CD14-positive monocyte (primary cell): ENCODE measurements around the gene TRAPPC5. TPM values are rescaled to one million over a fixed set of nuclear protein-coding genes. Genes with fewer than 3 reads are reported as not detected.
A peak's percentile ranks its signal among the peaks of the same experiment; 100 is the strongest.

Experiments
- DNase-seq, 3 donors: peaks; one replicate each; pipeline ENCODE4 v3.0.0-alpha.2; 2011 to 2022
- H2AFZ ChIP-seq: 2 replicates; pipeline ENCODE4 v1.6.0; 2012; ENCODE audit warnings: mild to moderate bottlenecking, low read depth, low read length, inconsistent platforms; ENCODE audit not compliant: insufficient read depth, poor library complexity, severe bottlenecking
- H3K27ac ChIP-seq, 2 donors: 1 replicate in 1 of 2; 2 replicates in 1 of 2; pipeline ENCODE4 v1.5.1; 2012 to 2013; ENCODE audit warnings: low read length in 2 of 2, control low read depth in 1 of 2, inconsistent platforms in 1 of 2, low read depth in 1 of 2, mild to moderate bottlenecking in 1 of 2
- H3K27me3 ChIP-seq, 2 donors: one replicate each; pipeline versions ENCODE4 v1.6.0 to v1.6.1; 2011 to 2013; ENCODE audit warnings: low read length in 2 of 2; ENCODE audit not compliant: control insufficient read depth in 2 of 2, insufficient read depth in 2 of 2
- H3K36me3 ChIP-seq, 2 donors: replicated peaks in 1 of 2; 1 replicate in 1 of 2; 2 replicates in 1 of 2; pipeline versions ENCODE4 v1.5.1 to v1.6.1; 2012 to 2013; ENCODE audit warnings: low read length in 2 of 2, control low read depth in 1 of 2, inconsistent platforms in 1 of 2, mild to moderate bottlenecking in 1 of 2; ENCODE audit not compliant: insufficient read depth in 2 of 2, control insufficient read depth in 1 of 2
- H3K4me1 ChIP-seq, 2 donors: 1 replicate in 1 of 2; 2 replicates in 1 of 2; pipeline versions ENCODE4 v1.5.1 to v1.6.1; 2012 to 2013; ENCODE audit warnings: low read length in 2 of 2, control low read depth in 1 of 2, inconsistent platforms in 1 of 2, mild to moderate bottlenecking in 1 of 2, moderate library complexity in 1 of 2; ENCODE audit not compliant: insufficient read depth in 2 of 2, control insufficient read depth in 1 of 2
- H3K4me2 ChIP-seq: replicated peaks from 2 replicates; pipeline ENCODE3; 2012; ENCODE audit warnings: low read length, moderate library complexity, mild to moderate bottlenecking; ENCODE audit not compliant: poor library complexity, severe bottlenecking; ENCODE audit errors: extremely low read depth
- H3K4me3 ChIP-seq, 3 experiments: fragments of 200-600 bp in 1 of 3; sonication (generic) in 1 of 3; replicated peaks in 1 of 3; 1 replicate in 2 of 3; 2 replicates in 1 of 3; pipeline ENCODE4 v1.5.1; 2011 to 2013; ENCODE audit warnings: low read length in 3 of 3, mild to moderate bottlenecking in 3 of 3, control low read depth in 2 of 3, low read depth in 2 of 3, inconsistent platforms in 1 of 3, moderate library complexity in 1 of 3
- H3K79me2 ChIP-seq: 2 replicates; pipeline ENCODE4 v1.6.0; 2012; ENCODE audit warnings: mild to moderate bottlenecking, control low read depth, inconsistent platforms, low read length, moderate library complexity; ENCODE audit not compliant: insufficient read depth
- H3K9ac ChIP-seq: 2 replicates; pipeline ENCODE4 v1.6.0; 2017; ENCODE audit warnings: low read length, mild to moderate bottlenecking; ENCODE audit not compliant: insufficient read depth, poor library complexity, severe bottlenecking
- H3K9me3 ChIP-seq, 2 donors: replicated peaks in 1 of 2; 1 replicate in 1 of 2; 2 replicates in 1 of 2; pipeline versions ENCODE4 v1.5.1 to v1.6.1; 2012 to 2013; ENCODE audit warnings: low read length in 2 of 2, control low read depth in 1 of 2; ENCODE audit not compliant: control insufficient read depth in 1 of 2, insufficient read depth in 1 of 2
- H4K20me1 ChIP-seq: 2 replicates; pipeline ENCODE4 v1.6.0; 2012; ENCODE audit warnings: mild to moderate bottlenecking, low read length, control low read depth, moderate library complexity; ENCODE audit not compliant: insufficient read depth
- H3K27ac Mint-ChIP-seq, 7 donors: one replicate each; pipeline ENCODE4 v1.8.0; 2020; ENCODE audit warnings: mild to moderate bottlenecking in 7 of 7, mixed read lengths in 7 of 7, moderate library complexity in 6 of 7, inconsistent platforms in 2 of 7
- H3K27me3 Mint-ChIP-seq, 3 donors: one replicate each; pipeline ENCODE4 v1.8.0; 2021 to 2022; ENCODE audit warnings: low read depth in 3 of 3, mild to moderate bottlenecking in 3 of 3, mixed read lengths in 3 of 3, moderate library complexity in 3 of 3, inconsistent platforms in 1 of 3
- H3K36me3 Mint-ChIP-seq, 2 donors: one replicate each; pipeline ENCODE4 v1.8.0; 2020; ENCODE audit warnings: mixed read lengths in 2 of 2, inconsistent platforms in 1 of 2, mild to moderate bottlenecking in 1 of 2
- H3K4me1 Mint-ChIP-seq: one replicate; pipeline ENCODE4 v1.8.0; 2020; ENCODE audit warnings: mild to moderate bottlenecking, mixed read lengths
- H3K4me3 Mint-ChIP-seq, 2 donors: one replicate each; pipeline ENCODE4 v1.8.0; 2020; ENCODE audit warnings: mild to moderate bottlenecking in 2 of 2, mixed read lengths in 2 of 2, moderate library complexity in 1 of 2
- H3K9me3 Mint-ChIP-seq, 7 donors: one replicate each; pipeline ENCODE4 v1.8.0; 2020 to 2022; ENCODE audit warnings: mixed read lengths in 7 of 7, mild to moderate bottlenecking in 6 of 7, moderate library complexity in 6 of 7, inconsistent platforms in 2 of 7
- CTCF ChIP-seq: fragments of 200-600 bp; IDR thresholded peaks from one replicate; pipeline ENCODE4 v1.8.0; 2022; ENCODE audit warnings: antibody characterized with exemption, mild to moderate bottlenecking
- WGBS: methylation state at CpG from one replicate; pipeline ENCODE4 v1.1.5; 2013; ENCODE audit warnings: missing lambda C conversion rate; ENCODE audit not compliant: insufficient coverage; 5-methylcytosine and 5-hydroxymethylcytosine counted together
- intact Hi-C, 2 donors: fragments of 100-400 bp; cut with micrococcal nuclease; formaldehyde crosslinking; loops; one replicate each; pipeline versions ENCODE4 v1.15.0 to v1.15.1; 2023
- polyA plus RNA-seq, 3 donors: library from polyadenylated mRNA; depleted of rRNA in 1 of 3; unstranded in 2 of 3; stranded (reverse) in 1 of 3; fragments of 300-500 nt in 2 of 3; fragments of >200 nt in 1 of 3; fragmentation: Illumina TruSeq in 2 of 3; gene quantifications; 1 replicate in 2 of 3; 2 replicates in 1 of 3; pipeline ENCODE4 v1.2.3, GENCODE V29; 2012 to 2021

TRAPPC5 gene
- polyA plus RNA-seq, 3 donors = 126 to 449 (median 414) TPM

GRCh38 chr19:7635670-7636069 is 45.0 kb upstream of the TRAPPC5 start:
- Histone ChIP-seq H3K4me2 (no peak overlapping the region), H3K9me3 (no peaks in the 10 kb centered on the region), H3K9ac (no peak overlapping the region), H3K4me3 (no peak overlapping the region), H3K36me3 (peaks cover 30 to 39% of the 10 kb centered on the region in 2 donors), H2AFZ (no peak overlapping the region), H4K20me1 (peaks cover 30% of the 10 kb centered on the region), H3K27me3 (no peaks in the 10 kb centered on the region), H3K27ac (no peak overlapping the region), H3K4me1 (peaks cover 34 to 44% of the 10 kb centered on the region in 2 donors), H3K79me2 (peaks cover 58% of the 10 kb centered on the region)
- intact Hi-C loops = loop anchor here (5.0 to 10.0 kb wide), 3 partner anchors 42 to 269 kb away; partner anchors contain the start of genes MAP2K7 (in 1 of the 2), MCEMP1 (in 1 of the 2) and TRAPPC5 (in 1 of the 2)
- no peak for TF ChIP-seq CTCF
- Mint-ChIP-seq H3K27ac (peak overlapping the region in 1 of 7 donors; percentile 3), H3K9me3 (no peaks in the 10 kb centered on the region), H3K27me3 (peaks cover 0 to 3% (median 2%) of the 10 kb centered on the region in 3 donors), H3K4me1 (peaks cover 47% of the 10 kb centered on the region), H3K36me3 (peaks cover 35 to 42% of the 10 kb centered on the region in 2 donors), H3K4me3 (peak overlapping the region in 1 of 2 donors; percentile 27)
- WGBS = 80% methylated on average over 3 of the region's 6 CpGs
- no peak for DNase-seq

GRCh38 chr19:7636317-7636690 is 44.3 kb upstream of the TRAPPC5 start:
- H3K9ac ChIP-seq = peak overlapping the region; percentile 99
- peaks cover 33 to 41% of the 10 kb centered on the region in 2 donors for H3K4me1 ChIP-seq
- intact Hi-C loops = loop anchor here (5.0 to 10.0 kb wide), 3 partner anchors 41 to 268 kb away; partner anchors contain the start of genes MAP2K7 (in 1 of the 2), MCEMP1 (in 1 of the 2) and TRAPPC5 (in 1 of the 2)
- H3K9me3 ChIP-seq = no peaks in the 10 kb centered on the region
- no peak for DNase-seq
- peak overlapping the region; percentile 88 for H3K4me2 ChIP-seq
- H3K79me2 ChIP-seq = peaks cover 60% of the 10 kb centered on the region
- H3K9me3 Mint-ChIP-seq = no peaks in the 10 kb centered on the region
- H2AFZ ChIP-seq = peak overlapping the region; percentile 75
- H3K4me1 Mint-ChIP-seq = peaks cover 46% of the 10 kb centered on the region
- H3K4me3 ChIP-seq = peak overlapping the region; percentile 56 to 99 (median 90)
- H3K27ac ChIP-seq = peak overlapping the region; percentile 96 to 100
- H3K27me3 ChIP-seq = no peaks in the 10 kb centered on the region
- peak overlapping the region; percentile 89 to 92 for H3K4me3 Mint-ChIP-seq
- 72% methylated on average over 16 of the region's 16 CpGs for WGBS
- H3K27me3 Mint-ChIP-seq = peaks cover 0 to 3% (median 2%) of the 10 kb centered on the region in 3 donors
- peak overlapping the region; percentile 94 to 98 (median 95) for H3K27ac Mint-ChIP-seq
- H3K36me3 Mint-ChIP-seq = peaks cover 39 to 48% of the 10 kb centered on the region in 2 donors
- peaks cover 37 to 45% of the 10 kb centered on the region in 2 donors for H3K36me3 ChIP-seq
- no peak for TF ChIP-seq CTCF
- H4K20me1 ChIP-seq = peaks cover 37% of the 10 kb centered on the region
